GM18858 (cell line): ENCODE data around the gene RAG1.

Experiments used
- ATAC-seq: cut with Tn5 transposase; IDR thresholded peaks from one replicate; pipeline ENCODE4 v1.9.1; 2021; ENCODE audit not compliant: unreplicated experiment

Gene RAG1

GRCh38 chr11:36627006-36627405 lies 59.2 kb downstream of the RAG1 start:
- ATAC-seq: no peak

DNA sequence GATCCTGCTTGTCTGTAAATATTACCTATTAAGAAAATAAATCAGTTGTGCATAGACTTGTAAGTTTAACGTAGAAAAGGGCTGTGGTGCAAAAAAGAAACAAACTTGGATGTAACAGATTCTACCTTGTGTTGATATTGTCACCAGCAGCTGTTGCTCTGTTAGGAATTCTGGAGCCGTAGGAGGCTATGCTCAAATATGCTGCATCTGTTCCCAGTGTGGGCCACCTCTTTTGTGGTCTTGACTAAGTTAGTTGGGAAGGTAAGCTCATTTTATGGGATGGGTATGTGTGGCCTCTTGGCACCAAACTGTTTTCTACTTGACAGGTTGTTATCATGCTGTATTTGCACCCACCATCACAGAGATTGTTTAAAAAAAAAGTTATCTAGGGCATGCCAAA lies 59.7 kb downstream of the RAG1 start:
- ATAC-seq: no peak

DNA sequence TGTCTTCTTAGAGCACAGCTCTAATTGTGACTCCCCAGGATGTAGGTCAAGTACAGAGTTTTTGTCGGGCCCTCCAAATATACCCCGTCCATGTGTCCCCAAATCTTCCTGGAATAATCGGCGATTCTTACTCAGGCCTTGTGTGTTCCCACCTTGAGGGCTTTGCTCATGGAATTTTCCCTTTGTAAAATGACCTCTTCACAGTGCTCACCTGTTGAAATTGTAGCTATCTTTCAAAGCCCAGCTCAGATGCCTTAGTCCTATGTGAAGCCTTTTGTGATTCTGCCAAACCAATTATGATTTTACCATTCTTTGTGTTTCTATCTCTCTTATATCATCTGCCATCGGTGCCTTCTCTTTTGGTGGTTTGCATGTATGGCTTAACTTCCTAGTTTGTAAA lies 60.3 kb downstream of the RAG1 start:
- ATAC-seq: no peak

DNA sequence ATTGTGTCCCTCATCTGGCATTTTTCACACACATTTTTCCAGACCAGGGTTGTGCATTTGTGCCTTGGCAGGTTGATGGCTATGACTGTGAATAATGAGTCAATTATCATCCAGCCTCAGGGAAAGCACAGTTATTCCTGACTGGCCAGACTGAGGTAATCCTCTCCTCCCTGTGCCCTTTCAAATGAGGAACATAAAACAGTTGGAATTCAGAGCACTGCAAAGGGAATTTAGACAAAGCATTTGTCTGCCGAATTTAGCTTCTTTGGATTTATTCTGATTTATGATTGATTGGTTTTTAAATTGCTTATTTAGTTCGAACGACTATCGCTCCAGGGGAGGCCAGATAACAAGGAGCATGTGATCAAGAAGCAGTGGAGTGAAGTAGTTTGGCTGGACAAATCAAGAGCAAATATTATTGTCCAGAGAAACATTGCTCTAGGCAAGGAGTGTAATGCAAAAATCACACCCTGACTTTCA lies 61.0 kb downstream of the RAG1 start:
- no peak for ATAC-seq
